ENCODE results near the gene MACF1. TPM values are rescaled to one million over a fixed set of nuclear protein-coding genes. Genes with fewer than 3 reads are reported as not detected.

Gene MACF1
- 151 and 236 TPM in 2 replicates for total RNA-seq

GRCh38 chr1:39204441-39205081 lies at the start of gene MACF1:
Gene MACF1 (plus strand): TSS chr1:39204695. CDS start chr1:39205023, 328 bp downstream.

GRCh38 chr1:39491146-39491921 lies 286.8 kb downstream of the MACF1 start, which contains the start of gene BMP8A:
Gene BMP8A (plus strand): TSS chr1:39491636. CDS start chr1:39491992, 356 bp downstream.

Other genes starting within 250 kb of the MACF1 start
- gene AKIRIN1, start 213.4 kb upstream of the MACF1 start, total RNA-seq = 27.6 and 49.5 TPM in 2 replicates
- gene NDUFS5, start 178.3 kb upstream of the MACF1 start, total RNA-seq = 175 and 309 TPM in 2 replicates

Measured in subcutaneous preadipocyte (primary cell).